Measurements from ENCODE around the gene VWA5A. TPM values are rescaled to one million over a fixed set of nuclear protein-coding genes. Genes with fewer than 3 reads are reported as not detected.

The VWA5A gene
- total RNA-seq, 3 donors from 2014 or later (not counting 1 experiment from before 2014, with no cell fraction given): 9.2 to 12.9 (median 11.8) TPM

- Histone ChIP-seq H3K27me3 (ENCODE audit: control insufficient read depth, insufficient read depth, low read length) (no peaks in the 10 kb centered on the region), H3K36me3 (ENCODE audit: control insufficient read depth, insufficient read depth, low read length) (no peaks in the 10 kb centered on the region), H3K27ac (ENCODE audit: low read length) (no peak overlapping the region), H3K4me1 (ENCODE audit: control insufficient read depth, insufficient read depth, low read length) (peaks cover 9% of the 10 kb centered on the region), H3K9me3 (ENCODE audit: control insufficient read depth, insufficient read depth, low read length) (no peaks in the 10 kb centered on the region), H3K4me3 (ENCODE audit: low read length) (no peak overlapping the region)
- no peaks in the 10 kb centered on the region for H3K36me3 Mint-ChIP-seq
- no peak for TF ChIP-seq CTCF (IDR thresholded peaks at IDR 0.05)
- peak overlapping the region; percentile 11 for H3K4me3 Mint-ChIP-seq
- ATAC-seq (no peak), DNase-seq (no peak)
- peaks cover 21 to 36% of the 10 kb centered on the region in 2 donors for H3K27me3 Mint-ChIP-seq (ENCODE audit: low read depth in 2 of 2)
- peaks cover 8 to 11% of the 10 kb centered on the region in 2 donors for H3K4me1 Mint-ChIP-seq
- intact Hi-C loops (cut with micrococcal nuclease): no loop called here
- H3K9me3 Mint-ChIP-seq: no peaks in the 10 kb centered on the region
- WGBS (ENCODE audit: insufficient coverage): 88% methylated on average over 1 of the region's 1 CpG
- no peak overlapping the region for H3K27ac Mint-ChIP-seq
These were observed 38.0 kb upstream of the VWA5A start for GRCh38 chr11:124077266-124077665.

- DNase-seq (no peak), ATAC-seq (no peak)
- Mint-ChIP-seq H3K4me3 (no peak overlapping the region), H3K9me3 (no peaks in the 10 kb centered on the region), H3K36me3 (no peaks in the 10 kb centered on the region), H3K4me1 (peaks cover 8 to 11% of the 10 kb centered on the region in 2 donors), H3K27me3 (ENCODE audit: low read depth in 2 of 2) (peaks cover 21 to 26% of the 10 kb centered on the region in 2 donors), H3K27ac (no peak overlapping the region)
- Histone ChIP-seq H3K27me3 (ENCODE audit: control insufficient read depth, insufficient read depth, low read length) (no peaks in the 10 kb centered on the region), H3K4me3 (ENCODE audit: low read length) (no peak overlapping the region), H3K4me1 (ENCODE audit: control insufficient read depth, insufficient read depth, low read length) (peaks cover 9% of the 10 kb centered on the region), H3K27ac (ENCODE audit: low read length) (no peak overlapping the region), H3K36me3 (ENCODE audit: control insufficient read depth, insufficient read depth, low read length) (no peaks in the 10 kb centered on the region), H3K9me3 (ENCODE audit: control insufficient read depth, insufficient read depth, low read length) (no peaks in the 10 kb centered on the region)
- WGBS (ENCODE audit: insufficient coverage): 86% methylated on average over 2 of the region's 2 CpGs
- TF ChIP-seq CTCF (IDR thresholded peaks at IDR 0.05): no peak
- intact Hi-C loops (cut with micrococcal nuclease): no loop called here
These were observed 36.7 kb upstream of the VWA5A start for GRCh38 chr11:124078591-124078990.

- H3K4me3 Mint-ChIP-seq: no peak overlapping the region
- intact Hi-C loops (cut with micrococcal nuclease): no loop called here
- no peaks in the 10 kb centered on the region for H3K36me3 ChIP-seq (ENCODE audit: control insufficient read depth, insufficient read depth, low read length)
- ATAC-seq (peak in 1 of 3 donors; percentile 48), DNase-seq (no peak)
- no peak overlapping the region for H3K4me3 ChIP-seq (ENCODE audit: low read length)
- peaks cover 18 to 26% of the 10 kb centered on the region in 2 donors for H3K27me3 Mint-ChIP-seq (ENCODE audit: low read depth in 2 of 2)
- H3K4me1 Mint-ChIP-seq: peaks cover 8 to 11% of the 10 kb centered on the region in 2 donors
- H3K27ac Mint-ChIP-seq: no peak overlapping the region
- H3K27me3 ChIP-seq (ENCODE audit: control insufficient read depth, insufficient read depth, low read length): no peaks in the 10 kb centered on the region
- no peaks in the 10 kb centered on the region for H3K9me3 Mint-ChIP-seq
- H3K36me3 Mint-ChIP-seq: no peaks in the 10 kb centered on the region
- TF ChIP-seq CTCF (IDR thresholded peaks at IDR 0.05): no peak
- H3K4me1 ChIP-seq (ENCODE audit: control insufficient read depth, insufficient read depth, low read length): peaks cover 9% of the 10 kb centered on the region
- WGBS (ENCODE audit: insufficient coverage): 86% methylated on average over 7 of the region's 8 CpGs
- no peaks in the 10 kb centered on the region for H3K9me3 ChIP-seq (ENCODE audit: control insufficient read depth, insufficient read depth, low read length)
- no peak overlapping the region for H3K27ac ChIP-seq (ENCODE audit: low read length)
These were observed 35.5 kb upstream of the VWA5A start for GRCh38 chr11:124079631-124080326.
